ENCODE data around the gene OSBPL8. TPM values are rescaled to one million over a fixed set of nuclear protein-coding genes. Genes with fewer than 3 reads are reported as not detected.

OSBPL8 gene
- total and polyA plus RNA-seq, 9 of the 15 experiments (the other 6 are each of a cell fraction or from before 2014, with no cell fraction given): 17.4 to 82.7 (median 42.8) TPM

DNA sequence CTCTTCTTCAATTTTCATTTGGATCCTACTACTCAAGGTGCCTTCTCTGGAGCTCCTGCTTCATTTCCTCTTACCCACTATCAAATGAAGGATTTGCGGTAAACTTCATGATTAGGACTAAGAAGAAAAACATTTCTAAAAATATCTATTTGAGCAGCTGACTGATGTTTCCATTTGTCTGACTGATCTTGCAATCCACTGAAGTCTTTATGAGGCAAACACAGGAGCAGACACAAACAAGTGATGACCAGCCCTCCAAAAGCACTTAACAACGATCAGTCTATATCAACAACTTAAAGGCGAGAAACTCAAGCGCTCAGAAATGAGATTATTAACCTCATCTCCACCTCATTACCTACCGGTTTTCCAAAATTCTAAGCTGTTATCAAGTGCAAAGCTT is 26.2 kb downstream of the OSBPL8 start:
- FAIRE-seq (peak; percentile 60), ATAC-seq (peak; percentile 26; the same call in 2 of the 3 replicates), DNase-seq (ENCODE audit: extremely low read depth in 1 of 4, low spot score in 3 of 4) (peak in 1 of 4 experiments; percentile 21)
- intact Hi-C loops (cut with micrococcal nuclease) (no loop called here), in situ Hi-C loops (cut with MboI) (no loop called here)
- Histone ChIP-seq H3K9me3 (replicated peaks; ENCODE audit: control insufficient read depth, insufficient read depth, low read depth, low read length) (no peaks in the 10 kb centered on the region), H2AFZ (ENCODE audit: low read depth, low read length) (no peak overlapping the region), H3K4me1 (replicated peaks in 1 of 2; ENCODE audit: control insufficient read depth in 2 of 2, insufficient read depth in 2 of 2, low read length in 2 of 2) (peaks cover 12 to 18% of the 10 kb centered on the region in 2 experiments; a peak in 3 of 5 replicates), H3K79me2 (ENCODE audit: control insufficient read depth, insufficient read depth, low read length) (peaks cover 82% of the 10 kb centered on the region), H3K36me3 (ENCODE audit: control insufficient read depth, insufficient read depth, low read length) (peaks cover 3% of the 10 kb centered on the region; the same call in 2 of the 3 replicates), H4K20me1 (replicated peaks; ENCODE audit: control insufficient read depth, insufficient read depth, low read length) (no peaks in the 10 kb centered on the region), H3K9me1 (ENCODE audit: control insufficient read depth, insufficient read depth, low read length) (no peaks in the 10 kb centered on the region), H3K27ac (ENCODE audit: extremely low read depth, low read depth, low read length) (0 out of 3 replicates have a peak overlapping the region, but pooled peaks have one; percentile 3), H3K27me3 (ENCODE audit: control insufficient read depth in 2 of 2, insufficient read depth in 2 of 2, low read length in 2 of 2) (no peaks in the 10 kb centered on the region), H3K4me3 (no peak overlapping the region), H3K4me2 (ENCODE audit: insufficient read depth, low read length) (no peak overlapping the region), H3K9ac (ENCODE audit: insufficient read depth in 1 of 2, low read depth in 2 of 2, low read length in 2 of 2) (no peak overlapping the region)
- 38% methylated on average over 5 of the region's 5 CpGs for WGBS (ENCODE audit: insufficient coverage, low coverage, missing lambda C conversion rate)
- POLR2A ChIA-PET: interaction anchor here (0.7 to 1.0 kb wide), 3 partner anchors 9 to 137 kb away, joined by 3 to 4 read pairs (median 3); no protein-coding TSS in a partner anchor
- CTCF ChIA-PET (ENCODE audit: low intra/inter-chr PET ratio): no interaction called here
- BruUV-seq (replicated peaks): no TSS peak
- TF ChIP-seq, protein P1, sequence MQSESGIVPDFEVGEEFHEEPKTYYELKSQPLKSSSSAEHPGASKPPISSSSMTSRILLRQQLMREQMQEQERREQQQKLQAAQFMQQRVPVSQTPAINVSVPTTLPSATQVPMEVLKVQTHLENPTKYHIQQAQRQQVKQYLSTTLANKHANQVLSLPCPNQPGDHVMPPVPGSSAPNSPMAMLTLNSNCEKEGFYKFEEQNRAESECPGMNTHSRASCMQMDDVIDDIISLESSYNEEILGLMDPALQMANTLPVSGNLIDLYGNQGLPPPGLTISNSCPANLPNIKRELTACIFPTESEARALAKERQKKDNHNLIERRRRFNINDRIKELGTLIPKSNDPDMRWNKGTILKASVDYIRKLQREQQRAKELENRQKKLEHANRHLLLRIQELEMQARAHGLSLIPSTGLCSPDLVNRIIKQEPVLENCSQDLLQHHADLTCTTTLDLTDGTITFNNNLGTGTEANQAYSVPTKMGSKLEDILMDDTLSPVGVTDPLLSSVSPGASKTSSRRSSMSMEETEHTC (IDR thresholded peaks at IDR 0.05): no peak
- TF ChIP-seq, protein P2, sequence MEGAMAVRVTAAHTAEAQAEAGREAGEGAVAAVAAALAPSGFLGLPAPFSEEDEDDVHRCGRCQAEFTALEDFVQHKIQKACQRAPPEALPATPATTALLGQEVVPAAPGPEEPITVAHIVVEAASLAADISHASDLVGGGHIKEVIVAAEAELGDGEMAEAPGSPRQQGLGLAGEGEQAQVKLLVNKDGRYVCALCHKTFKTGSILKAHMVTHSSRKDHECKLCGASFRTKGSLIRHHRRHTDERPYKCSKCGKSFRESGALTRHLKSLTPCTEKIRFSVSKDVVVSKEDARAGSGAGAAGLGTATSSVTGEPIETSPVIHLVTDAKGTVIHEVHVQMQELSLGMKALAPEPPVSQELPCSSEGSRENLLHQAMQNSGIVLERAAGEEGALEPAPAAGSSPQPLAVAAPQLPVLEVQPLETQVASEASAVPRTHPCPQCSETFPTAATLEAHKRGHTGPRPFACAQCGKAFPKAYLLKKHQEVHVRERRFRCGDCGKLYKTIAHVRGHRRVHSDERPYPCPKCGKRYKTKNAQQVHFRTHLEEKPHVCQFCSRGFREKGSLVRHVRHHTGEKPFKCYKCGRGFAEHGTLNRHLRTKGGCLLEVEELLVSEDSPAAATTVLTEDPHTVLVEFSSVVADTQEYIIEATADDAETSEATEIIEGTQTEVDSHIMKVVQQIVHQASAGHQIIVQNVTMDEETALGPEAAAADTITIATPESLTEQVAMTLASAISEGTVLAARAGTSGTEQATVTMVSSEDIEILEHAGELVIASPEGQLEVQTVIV (CRISPR knock-in tag; IDR thresholded peaks at IDR 0.05; ENCODE audit: borderline replicate concordance): no peak
- TF ChIP-seq XRCC3 (IDR thresholded peaks at IDR 0.05): no peak
- TF ChIP-seq, protein P3, sequence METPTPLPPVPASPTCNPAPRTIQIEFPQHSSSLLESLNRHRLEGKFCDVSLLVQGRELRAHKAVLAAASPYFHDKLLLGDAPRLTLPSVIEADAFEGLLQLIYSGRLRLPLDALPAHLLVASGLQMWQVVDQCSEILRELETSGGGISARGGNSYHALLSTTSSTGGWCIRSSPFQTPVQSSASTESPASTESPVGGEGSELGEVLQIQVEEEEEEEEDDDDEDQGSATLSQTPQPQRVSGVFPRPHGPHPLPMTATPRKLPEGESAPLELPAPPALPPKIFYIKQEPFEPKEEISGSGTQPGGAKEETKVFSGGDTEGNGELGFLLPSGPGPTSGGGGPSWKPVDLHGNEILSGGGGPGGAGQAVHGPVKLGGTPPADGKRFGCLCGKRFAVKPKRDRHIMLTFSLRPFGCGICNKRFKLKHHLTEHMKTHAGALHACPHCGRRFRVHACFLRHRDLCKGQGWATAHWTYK (CRISPR knock-in tag; IDR thresholded peaks at IDR 0.05): no peak
- TF ChIP-seq, protein P4, sequence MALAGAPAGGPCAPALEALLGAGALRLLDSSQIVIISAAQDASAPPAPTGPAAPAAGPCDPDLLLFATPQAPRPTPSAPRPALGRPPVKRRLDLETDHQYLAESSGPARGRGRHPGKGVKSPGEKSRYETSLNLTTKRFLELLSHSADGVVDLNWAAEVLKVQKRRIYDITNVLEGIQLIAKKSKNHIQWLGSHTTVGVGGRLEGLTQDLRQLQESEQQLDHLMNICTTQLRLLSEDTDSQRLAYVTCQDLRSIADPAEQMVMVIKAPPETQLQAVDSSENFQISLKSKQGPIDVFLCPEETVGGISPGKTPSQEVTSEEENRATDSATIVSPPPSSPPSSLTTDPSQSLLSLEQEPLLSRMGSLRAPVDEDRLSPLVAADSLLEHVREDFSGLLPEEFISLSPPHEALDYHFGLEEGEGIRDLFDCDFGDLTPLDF (CRISPR knock-in tag; IDR thresholded peaks at IDR 0.05): no peak
- TF ChIP-seq HLTF (IDR thresholded peaks at IDR 0.05): no peak
- no peak for TF ChIP-seq THRAP3 (IDR thresholded peaks at IDR 0.05; ENCODE audit: borderline replicate concordance)
- TF ChIP-seq HDAC2 (IDR thresholded peaks at IDR 0.05): no peak
- no peak for TF ChIP-seq FOXK1 (CRISPR knock-in tag; IDR thresholded peaks at IDR 0.05; ENCODE audit: borderline replicate concordance)
- TF ChIP-seq ELF4 (CRISPR knock-in tag; IDR thresholded peaks at IDR 0.05): no peak
- TF ChIP-seq, protein P5, sequence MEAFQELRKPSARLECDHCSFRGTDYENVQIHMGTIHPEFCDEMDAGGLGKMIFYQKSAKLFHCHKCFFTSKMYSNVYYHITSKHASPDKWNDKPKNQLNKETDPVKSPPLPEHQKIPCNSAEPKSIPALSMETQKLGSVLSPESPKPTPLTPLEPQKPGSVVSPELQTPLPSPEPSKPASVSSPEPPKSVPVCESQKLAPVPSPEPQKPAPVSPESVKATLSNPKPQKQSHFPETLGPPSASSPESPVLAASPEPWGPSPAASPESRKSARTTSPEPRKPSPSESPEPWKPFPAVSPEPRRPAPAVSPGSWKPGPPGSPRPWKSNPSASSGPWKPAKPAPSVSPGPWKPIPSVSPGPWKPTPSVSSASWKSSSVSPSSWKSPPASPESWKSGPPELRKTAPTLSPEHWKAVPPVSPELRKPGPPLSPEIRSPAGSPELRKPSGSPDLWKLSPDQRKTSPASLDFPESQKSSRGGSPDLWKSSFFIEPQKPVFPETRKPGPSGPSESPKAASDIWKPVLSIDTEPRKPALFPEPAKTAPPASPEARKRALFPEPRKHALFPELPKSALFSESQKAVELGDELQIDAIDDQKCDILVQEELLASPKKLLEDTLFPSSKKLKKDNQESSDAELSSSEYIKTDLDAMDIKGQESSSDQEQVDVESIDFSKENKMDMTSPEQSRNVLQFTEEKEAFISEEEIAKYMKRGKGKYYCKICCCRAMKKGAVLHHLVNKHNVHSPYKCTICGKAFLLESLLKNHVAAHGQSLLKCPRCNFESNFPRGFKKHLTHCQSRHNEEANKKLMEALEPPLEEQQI (IDR thresholded peaks at IDR 0.05): no peak
